Mesenchymal stem cell (in vitro differentiated cells and primary cell): ENCODE measurements around the gene CDH24.
"Not testable (repeated sequence)": the region's sequence is repeated elsewhere in the genome, so short reads cannot be mapped to it uniquely, and the experiment has no call there.

Experiments
- DNase-seq: peaks from one replicate; pipeline ENCODE4 v3.0.0-alpha.2; 2013
- H2AFZ ChIP-seq: one replicate; pipeline ENCODE4 v1.6.1; 2013; ENCODE audit warnings: low read depth, mild to moderate bottlenecking, control low read depth, inconsistent platforms, low read length, moderate library complexity
- H2AK5ac ChIP-seq: 2 replicates; pipeline ENCODE4 v1.6.1; 2013; ENCODE audit warnings: low read length, moderate library complexity, mild to moderate bottlenecking, inconsistent platforms; ENCODE audit not compliant: severe bottlenecking
- H2BK120ac ChIP-seq: one replicate; pipeline ENCODE4 v1.6.1; 2013; ENCODE audit warnings: low read depth, mild to moderate bottlenecking, inconsistent platforms, low read length, moderate library complexity
- H2BK12ac ChIP-seq, 2 experiments: one replicate each; pipeline ENCODE4 v1.6.1; 2013; ENCODE audit warnings: inconsistent platforms in 2 of 2, low read length in 2 of 2, mild to moderate bottlenecking in 2 of 2, moderate library complexity in 2 of 2, control low read depth in 1 of 2
- H2BK15ac ChIP-seq: one replicate; pipeline ENCODE4 v1.6.1; 2013; ENCODE audit warnings: mild to moderate bottlenecking, low read depth, inconsistent platforms; ENCODE audit not compliant: poor library complexity, severe bottlenecking
- H2BK5ac ChIP-seq: 2 replicates; pipeline ENCODE4 v1.6.1; 2013; ENCODE audit warnings: low read depth, mild to moderate bottlenecking, low read length, control low read depth, inconsistent platforms; ENCODE audit not compliant: poor library complexity, severe bottlenecking
- H3K14ac ChIP-seq, 2 experiments: one replicate each; pipeline ENCODE4 v1.6.1; 2013; ENCODE audit warnings: inconsistent platforms in 2 of 2, low read length in 2 of 2, control low read depth in 1 of 2, mild to moderate bottlenecking in 1 of 2, moderate library complexity in 1 of 2
- H3K18ac ChIP-seq, 2 experiments: one replicate each; pipeline ENCODE4 v1.6.1; 2013; ENCODE audit warnings: inconsistent platforms in 2 of 2, low read length in 2 of 2, control low read depth in 1 of 2, low read depth in 1 of 2, mild to moderate bottlenecking in 1 of 2
- H3K23ac ChIP-seq, 2 experiments: one replicate each; pipeline ENCODE4 v1.6.1; 2013; ENCODE audit warnings: inconsistent platforms in 2 of 2, low read length in 2 of 2, mild to moderate bottlenecking in 2 of 2, moderate library complexity in 2 of 2, control low read depth in 1 of 2
- H3K27ac ChIP-seq: 2 replicates; pipeline ENCODE4 v1.5.1; 2013; ENCODE audit warnings: mild to moderate bottlenecking, moderate library complexity, low read length, control low read depth, inconsistent platforms; ENCODE audit not compliant: poor library complexity, severe bottlenecking
- H3K27me3 ChIP-seq, 2 experiments: 2 replicates each; pipeline versions ENCODE4 v1.6.1 to v1.7.0; 2013; ENCODE audit warnings: low read length in 2 of 2, mild to moderate bottlenecking in 2 of 2, moderate library complexity in 2 of 2, control low read depth in 1 of 2, inconsistent platforms in 1 of 2; ENCODE audit not compliant: control insufficient read depth in 1 of 2, insufficient read depth in 1 of 2
- H3K36me3 ChIP-seq, 2 experiments: 2 replicates each; pipeline versions ENCODE4 v1.6.1 to v1.7.0; 2013; ENCODE audit warnings: low read length in 2 of 2, control low read depth in 1 of 2, inconsistent platforms in 1 of 2, low read depth in 1 of 2, mild to moderate bottlenecking in 1 of 2; ENCODE audit not compliant: insufficient read depth in 2 of 2, control insufficient read depth in 1 of 2
- H3K4ac ChIP-seq, 2 experiments: one replicate each; pipeline ENCODE4 v1.6.1; 2013; ENCODE audit warnings: inconsistent platforms in 2 of 2, low read length in 2 of 2, mild to moderate bottlenecking in 2 of 2, moderate library complexity in 2 of 2, control low read depth in 1 of 2, low read depth in 1 of 2
- H3K4me1 ChIP-seq: 2 replicates; pipeline ENCODE4 v1.6.1; 2013; ENCODE audit warnings: low read depth, low read length, control low read depth; ENCODE audit not compliant: control insufficient read depth, insufficient read depth
- H3K4me2 ChIP-seq: 2 replicates; pipeline ENCODE4 v1.6.1; 2013; ENCODE audit warnings: low read length, mild to moderate bottlenecking, inconsistent platforms; ENCODE audit not compliant: poor library complexity, severe bottlenecking
- H3K4me3 ChIP-seq, 2 experiments: 2 replicates each; pipeline versions ENCODE4 v1.5.1 to v1.7.0; 2013; ENCODE audit warnings: low read length in 2 of 2, mild to moderate bottlenecking in 2 of 2, control low read depth in 1 of 2, low read depth in 1 of 2; ENCODE audit not compliant: insufficient read depth in 1 of 2
- H3K79me1 ChIP-seq: replicated peaks from 2 replicates; pipeline ENCODE4 v1.6.1; 2013; ENCODE audit warnings: mild to moderate bottlenecking, control low read depth, low read length, inconsistent platforms; ENCODE audit not compliant: poor library complexity, severe bottlenecking
- H3K9ac ChIP-seq: 2 replicates; pipeline ENCODE4 v1.7.0; 2013; ENCODE audit warnings: mild to moderate bottlenecking, low read length, moderate library complexity
- H3K9me3 ChIP-seq: 2 replicates; pipeline ENCODE4 v1.7.0; 2013; ENCODE audit warnings: mild to moderate bottlenecking, low read length; ENCODE audit not compliant: control insufficient read depth
- H4K8ac ChIP-seq: one replicate; pipeline ENCODE4 v1.6.1; 2013; ENCODE audit warnings: inconsistent platforms, mild to moderate bottlenecking, low read length, moderate library complexity
- H4K91ac ChIP-seq: one replicate; pipeline ENCODE4 v1.6.1; 2013; ENCODE audit warnings: mild to moderate bottlenecking, low read length, inconsistent platforms
- WGBS: methylation state at CpG from one replicate; pipeline ENCODE4 v1.1.7; 2013; ENCODE audit warnings: mixed read lengths; 5-methylcytosine and 5-hydroxymethylcytosine counted together

The CDH24 gene

DNA sequence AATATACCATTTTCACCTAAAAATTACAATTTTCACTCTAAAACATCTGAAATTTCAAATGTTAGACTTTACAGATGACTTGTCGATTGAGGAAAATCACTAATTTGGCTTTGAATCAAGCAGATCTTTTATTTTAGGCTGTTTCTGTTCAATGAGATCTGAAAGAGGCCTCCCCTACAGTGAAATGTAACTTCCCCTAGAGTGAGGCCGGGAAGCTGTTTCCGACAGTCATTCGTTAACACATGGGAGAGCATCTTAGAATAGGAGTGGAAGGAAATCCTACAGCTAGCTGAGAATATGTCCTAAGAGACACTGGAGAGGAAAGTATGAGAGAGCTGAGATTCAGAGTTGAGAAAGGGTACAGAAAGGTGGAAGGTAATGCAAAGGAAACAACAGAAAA, 41.7 kb downstream of the CDH24 start:
- Histone ChIP-seq H2BK5ac (no peak overlapping the region), H3K23ac (no peak overlapping the region), H4K8ac (no peak overlapping the region), H2BK15ac (no peak overlapping the region), H2AFZ (no peak overlapping the region), H3K4me3 (no peak overlapping the region), H2AK5ac (no peak overlapping the region), H3K9ac (no peak overlapping the region), H2BK120ac (no peak overlapping the region), H3K4me2 (no peak overlapping the region), H4K91ac (no peak overlapping the region), H3K79me1 (no peaks in the 10 kb centered on the region), H3K9me3 (no peaks in the 10 kb centered on the region), H3K18ac (no peak overlapping the region), H3K36me3 (no peaks in the 10 kb centered on the region), H3K14ac (no peak overlapping the region), H2BK12ac (no peak overlapping the region), H3K4me1 (peaks cover 1% of the 10 kb centered on the region), H3K27ac (no peak overlapping the region), H3K27me3 (no peaks in the 10 kb centered on the region), H3K4ac (no peak overlapping the region)
- no peak for DNase-seq
- 70% methylated on average over 4 of the region's 4 CpGs for WGBS

DNA sequence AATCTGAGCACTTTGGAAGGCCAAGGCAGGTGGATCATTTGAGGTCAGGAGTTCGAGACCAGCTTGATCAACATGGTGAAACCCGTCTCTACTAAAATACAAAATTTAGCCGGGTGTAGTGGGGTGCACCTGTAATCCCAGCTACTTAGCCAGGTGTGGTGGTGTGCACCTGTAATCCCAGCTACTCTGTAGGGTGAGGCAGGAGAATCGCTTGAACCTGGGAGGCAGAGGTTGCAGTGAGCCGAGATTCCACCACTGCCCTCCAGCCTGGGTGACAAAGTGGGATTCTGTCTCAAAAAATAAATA, 43.6 kb downstream of the CDH24 start:
- not testable (repeated sequence) for H4K8ac ChIP-seq, H2AK5ac ChIP-seq, H3K79me1 ChIP-seq, H2BK5ac ChIP-seq, H3K14ac ChIP-seq, H2AFZ ChIP-seq, H3K18ac ChIP-seq, H3K9ac ChIP-seq, H3K4ac ChIP-seq, H2BK12ac ChIP-seq, H2BK120ac ChIP-seq, H3K4me2 ChIP-seq, H3K4me1 ChIP-seq, H3K27ac ChIP-seq, H4K91ac ChIP-seq, DNase-seq, H3K23ac ChIP-seq, H2BK15ac ChIP-seq, H3K4me3 ChIP-seq, H3K9me3 ChIP-seq, H3K36me3 ChIP-seq, H3K27me3 ChIP-seq
- 89% methylated on average over 3 of the region's 5 CpGs for WGBS

DNA sequence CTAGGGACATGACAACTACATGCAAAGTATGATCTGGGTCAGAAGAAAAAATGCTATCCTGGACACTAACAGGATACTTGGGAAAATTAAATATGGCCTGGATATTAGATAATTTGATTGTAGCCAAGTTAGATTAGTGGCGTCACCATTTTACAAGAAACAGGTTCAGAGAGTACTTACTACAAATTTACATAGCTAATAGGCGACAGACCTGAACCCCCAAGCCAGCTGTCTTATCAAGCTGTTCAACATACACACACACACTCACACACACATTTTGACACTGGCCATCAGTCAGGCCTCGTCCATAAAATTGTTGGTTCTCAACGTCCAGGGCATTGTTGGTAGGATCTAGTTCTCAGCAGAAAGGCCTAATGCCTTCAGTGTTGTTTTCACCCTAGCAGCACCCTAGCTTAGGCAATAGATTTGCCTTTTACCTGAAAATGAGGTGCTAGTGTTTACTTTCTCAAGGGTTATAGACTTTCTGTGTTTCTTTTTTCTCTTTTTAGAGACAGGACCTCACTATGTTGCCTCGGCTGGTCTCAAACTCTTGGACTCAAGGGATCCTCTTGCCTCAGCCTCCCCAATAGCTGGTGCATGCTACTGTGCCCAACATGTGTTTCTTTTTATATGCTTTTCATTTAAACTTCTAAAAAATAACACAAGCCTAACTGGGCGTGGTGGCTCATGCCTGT, 44.1 kb downstream of the CDH24 start:
- Histone ChIP-seq H2BK120ac (no peak overlapping the region), H3K9me3 (no peaks in the 10 kb centered on the region), H3K18ac (no peak overlapping the region), H2BK12ac (no peak overlapping the region), H2AFZ (no peak overlapping the region), H3K4me2 (no peak overlapping the region), H3K23ac (peak overlapping the region in 1 of 2 experiments; percentile 31), H3K4ac (no peak overlapping the region), H3K79me1 (no peaks in the 10 kb centered on the region), H4K91ac (no peak overlapping the region), H3K4me1 (peaks cover 1% of the 10 kb centered on the region), H3K9ac (no peak overlapping the region), H3K27ac (no peak overlapping the region), H3K36me3 (no peaks in the 10 kb centered on the region), H2BK15ac (no peak overlapping the region), H2AK5ac (no peak overlapping the region), H3K27me3 (no peaks in the 10 kb centered on the region), H3K4me3 (no peak overlapping the region), H3K14ac (no peak overlapping the region), H2BK5ac (no peak overlapping the region), H4K8ac (no peak overlapping the region)
- WGBS: 76% methylated on average over 6 of the region's 6 CpGs
- DNase-seq: no peak

DNA sequence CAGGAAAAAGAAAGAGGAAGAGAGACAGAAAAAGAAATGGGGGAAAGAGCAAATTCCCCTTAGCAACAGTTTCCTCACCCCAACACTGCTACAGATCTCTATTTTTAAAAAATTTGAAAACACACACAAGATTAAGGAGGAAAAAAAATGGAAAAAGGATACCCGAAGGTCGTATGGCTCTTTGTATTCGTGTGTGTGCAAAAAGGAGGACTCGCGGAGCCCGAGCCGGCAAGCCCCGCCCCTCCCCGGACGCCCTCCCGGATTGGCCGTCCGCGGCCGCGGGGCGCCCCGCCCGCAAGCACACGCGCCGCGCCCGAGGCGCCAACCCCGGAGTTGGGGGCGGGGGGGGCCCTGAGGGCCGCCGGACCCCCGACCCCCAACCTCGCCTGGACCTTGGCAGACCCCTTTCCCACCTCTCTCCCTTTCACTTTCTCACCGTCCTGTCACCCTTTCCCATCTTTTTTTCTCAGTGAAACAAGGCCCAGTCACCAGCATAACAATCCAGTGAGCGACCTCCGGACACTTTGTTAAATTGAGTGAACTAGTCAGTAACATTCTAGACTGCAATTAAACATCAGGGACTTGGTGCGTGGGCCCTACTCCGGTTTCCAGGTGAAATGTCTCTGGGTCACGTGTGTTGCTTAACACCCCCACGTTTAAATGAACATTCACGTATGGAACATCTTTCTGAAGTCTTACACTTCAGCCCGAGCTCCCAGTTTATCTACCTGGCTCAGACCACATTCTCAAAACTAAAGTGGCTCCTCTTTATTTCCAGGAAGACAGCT, 47.2 kb downstream of the CDH24 start, which contains the start of gene C14orf93:
TSS of gene C14orf93 (minus strand) at position 205 of the 788 bp plus-strand sequence. CDS start 11,120 bp downstream, outside the sequence.
- peak within 1 kb of the TSS; percentile 77 for H2AFZ ChIP-seq
- no peak within 1 kb of the TSS for H2AK5ac ChIP-seq
- peak within 1 kb of the TSS; percentile 87 for H3K4me2 ChIP-seq
- no peak within 1 kb of the TSS for H2BK15ac ChIP-seq
- H4K8ac ChIP-seq: peak within 1 kb of the TSS; percentile 80
- H3K36me3 ChIP-seq: no peaks in the 10 kb centered on the region
- H3K27ac ChIP-seq: no peak within 1 kb of the TSS
- H4K91ac ChIP-seq: no peak within 1 kb of the TSS
- peak within 1 kb of the TSS; percentile 42 for H2BK120ac ChIP-seq
- H3K9ac ChIP-seq: peak within 1 kb of the TSS; percentile 89
- H3K27me3 ChIP-seq: no peaks in the 10 kb centered on the region
- peak within 1 kb of the TSS; percentile 57 for H2BK5ac ChIP-seq
- H3K14ac ChIP-seq: no peak within 1 kb of the TSS
- peaks cover 1% of the 10 kb centered on the region for H3K4me1 ChIP-seq
- H3K4me3 ChIP-seq: peak within 1 kb of the TSS; percentile 59 to 74
- H3K23ac ChIP-seq: no peak within 1 kb of the TSS
- peak; percentile 58 for DNase-seq
- no peaks in the 10 kb centered on the region for H3K9me3 ChIP-seq
- H3K79me1 ChIP-seq: no peaks in the 10 kb centered on the region
- peak within 1 kb of the TSS in 1 of 2 experiments; percentile 79 for H3K4ac ChIP-seq
- peak within 1 kb of the TSS in 1 of 2 experiments; percentile 84 for H3K18ac ChIP-seq
- WGBS: 10% methylated on average over 35 of the region's 40 CpGs
- H2BK12ac ChIP-seq: no peak within 1 kb of the TSS
